A673 (cell line): Measurements from ENCODE around the gene B3GALT5. TPM values are rescaled to one million over a fixed set of nuclear protein-coding genes. Genes with fewer than 3 reads are reported as not detected.

Experiments used
- BruUV-seq: library from RNA; stranded (reverse); fragments of 400-500 nt; replicated peaks from 2 replicates; lab custom pipeline; 2021; lab: Mats Ljungman, UMichigan
- CTCF ChIA-PET: fragments of 300-600 bp; sonication (Branson Sonifier 250); formaldehyde crosslinking; loops from one replicate; lab custom pipeline; 2022; ENCODE audit warnings: antibody characterized with exemption; lab: Charles Lee
- POLR2A ChIA-PET: fragments of 300-600 bp; sonication (Branson Sonifier 250); formaldehyde crosslinking; loops from one replicate; lab custom pipeline; 2022; ENCODE audit warnings: antibody characterized with exemption; ENCODE audit not compliant: low non-redundant PET; lab: Charles Lee
- DNase-seq: peaks from one replicate; pipeline ENCODE4 v3.0.0-alpha.2; 2015; ENCODE audit warnings: low spot score
- H3K27ac ChIP-seq: fragments of 200-600 bp; sonication (generic); 2 replicates; pipeline ENCODE4 v1.5.1; 2016; ENCODE audit warnings: mixed run types, low read depth, mild to moderate bottlenecking, mixed read lengths, antibody characterized with exemption, low read length; ENCODE audit not compliant: poor library complexity, severe bottlenecking
- H3K27me3 ChIP-seq: fragments of 200-600 bp; sonication (generic); replicated peaks from 2 replicates; pipeline ENCODE4 v1.6.1; 2017; ENCODE audit warnings: mixed run types, low read depth, mild to moderate bottlenecking, mixed read lengths, antibody characterized with exemption, low read length; ENCODE audit not compliant: insufficient read depth, poor library complexity
- H3K36me3 ChIP-seq: fragments of 200-600 bp; sonication (generic); 2 replicates; pipeline ENCODE4 v1.6.1; 2016; ENCODE audit warnings: mixed run types, mild to moderate bottlenecking, mixed read lengths, antibody characterized with exemption, low read length; ENCODE audit not compliant: insufficient read depth, poor library complexity, severe bottlenecking
- H3K4me1 ChIP-seq: fragments of 200-600 bp; sonication (generic); 2 replicates; pipeline ENCODE4 v1.6.1; 2017; ENCODE audit warnings: mixed run types, mild to moderate bottlenecking, mixed read lengths, antibody characterized with exemption, low read length; ENCODE audit not compliant: insufficient read depth, poor library complexity, severe bottlenecking
- H3K4me3 ChIP-seq: fragments of 200-600 bp; sonication (generic); 2 replicates; pipeline ENCODE4 v1.5.1; 2016; ENCODE audit warnings: low read depth, mixed run types, mild to moderate bottlenecking, mixed read lengths, low read length; ENCODE audit not compliant: poor library complexity, severe bottlenecking
- H3K9me3 ChIP-seq: fragments of 200-600 bp; sonication (generic); 2 replicates; pipeline ENCODE4 v1.6.1; 2016; ENCODE audit warnings: mixed run types, low read depth, mild to moderate bottlenecking, mixed read lengths, antibody characterized with exemption, low read length; ENCODE audit not compliant: poor library complexity, severe bottlenecking
- EZH2 ChIP-seq: fragments of 200-600 bp; sonication (generic); IDR thresholded peaks from 2 replicates; pipeline ENCODE4 v1.6.1; 2017; ENCODE audit warnings: borderline replicate concordance, low read depth, mild to moderate bottlenecking, mixed read lengths, antibody characterized with exemption, low read length; ENCODE audit not compliant: poor library complexity, severe bottlenecking
- intact Hi-C: fragments of 100-400 bp; cut with micrococcal nuclease; formaldehyde crosslinking; loops from one replicate; pipeline ENCODE4 v1.10.0; 2022; ENCODE audit not compliant: unreplicated experiment
- total RNA-seq: library from RNA; stranded (reverse); gene quantifications from 2 replicates; pipeline ENCODE4 v1.2.3, GENCODE V29; 2021
- TF ChIP-seq, protein P1 (sequence below): fragments of 300-800, 200-600 bp; sonication (generic); conservative IDR thresholded peaks from 2 replicates; pipeline ENCODE4 v1.5.1; 2017; ENCODE audit warnings: low read depth, mild to moderate bottlenecking, antibody characterized with exemption, low read length, moderate library complexity, mixed read lengths

B3GALT5 gene
- total RNA-seq, 1 experiment from 2014 or later = 0.32 TPM

DNA sequence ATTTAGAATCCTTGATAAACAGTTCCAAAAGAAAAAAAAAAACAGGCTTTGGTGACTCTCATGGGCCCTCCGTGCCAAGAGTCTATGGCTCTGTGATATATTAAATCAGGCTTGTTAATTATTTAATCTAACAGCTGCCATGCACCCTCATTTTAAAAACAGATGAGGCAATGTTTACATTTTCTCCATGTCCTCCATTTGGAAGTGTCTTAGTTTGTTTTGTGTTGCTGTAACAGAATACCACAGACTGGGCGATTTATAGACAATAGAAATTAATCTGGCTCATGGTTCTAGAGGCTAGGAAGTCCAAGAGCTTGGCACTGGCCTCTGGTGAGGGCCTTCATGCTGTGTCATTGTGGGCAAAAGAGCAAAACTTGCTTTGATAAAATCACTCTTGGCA is 58.0 kb downstream of the B3GALT5 start:
- CTCF ChIA-PET = no interaction called here
- POLR2A ChIA-PET = no interaction called here

DNA sequence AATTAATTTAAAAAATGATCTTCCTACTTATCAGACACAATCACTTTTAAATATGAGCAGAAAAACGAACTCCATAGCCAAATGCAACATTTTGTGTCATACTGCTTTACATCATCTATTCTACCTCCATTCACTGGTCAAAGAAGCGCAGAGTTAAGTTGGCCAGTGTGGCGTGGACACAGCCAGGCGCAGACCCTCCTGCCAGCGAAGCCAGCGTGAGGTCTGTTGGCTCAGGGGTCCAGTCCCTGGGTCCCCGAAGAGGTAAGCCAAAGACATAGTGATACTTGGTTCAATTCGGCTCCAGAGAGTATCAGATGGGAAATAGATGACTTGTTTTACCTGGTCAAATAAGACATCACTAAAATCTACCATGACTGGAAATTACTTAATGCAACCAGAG is 59.2 kb downstream of the B3GALT5 start:
- POLR2A ChIA-PET = no interaction called here
- DNase-seq = no peak
- Histone ChIP-seq H3K27ac (no peak overlapping the region), H3K4me1 (no peaks in the 10 kb centered on the region), H3K9me3 (no peaks in the 10 kb centered on the region), H3K4me3 (no peak overlapping the region), H3K36me3 (no peaks in the 10 kb centered on the region), H3K27me3 (no peaks in the 10 kb centered on the region)
- BruUV-seq = no TSS peak
- intact Hi-C loops = no loop called here
- no peak for TF ChIP-seq EZH2
- TF ChIP-seq, protein P1, sequence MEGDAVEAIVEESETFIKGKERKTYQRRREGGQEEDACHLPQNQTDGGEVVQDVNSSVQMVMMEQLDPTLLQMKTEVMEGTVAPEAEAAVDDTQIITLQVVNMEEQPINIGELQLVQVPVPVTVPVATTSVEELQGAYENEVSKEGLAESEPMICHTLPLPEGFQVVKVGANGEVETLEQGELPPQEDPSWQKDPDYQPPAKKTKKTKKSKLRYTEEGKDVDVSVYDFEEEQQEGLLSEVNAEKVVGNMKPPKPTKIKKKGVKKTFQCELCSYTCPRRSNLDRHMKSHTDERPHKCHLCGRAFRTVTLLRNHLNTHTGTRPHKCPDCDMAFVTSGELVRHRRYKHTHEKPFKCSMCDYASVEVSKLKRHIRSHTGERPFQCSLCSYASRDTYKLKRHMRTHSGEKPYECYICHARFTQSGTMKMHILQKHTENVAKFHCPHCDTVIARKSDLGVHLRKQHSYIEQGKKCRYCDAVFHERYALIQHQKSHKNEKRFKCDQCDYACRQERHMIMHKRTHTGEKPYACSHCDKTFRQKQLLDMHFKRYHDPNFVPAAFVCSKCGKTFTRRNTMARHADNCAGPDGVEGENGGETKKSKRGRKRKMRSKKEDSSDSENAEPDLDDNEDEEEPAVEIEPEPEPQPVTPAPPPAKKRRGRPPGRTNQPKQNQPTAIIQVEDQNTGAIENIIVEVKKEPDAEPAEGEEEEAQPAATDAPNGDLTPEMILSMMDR = no peak
- CTCF ChIA-PET = no interaction called here

More for the DNA sequence above, 58.0 kb downstream of the B3GALT5 start:
- intact Hi-C loops = no loop called here
- TF ChIP-seq, protein P1 = no peak
- TF ChIP-seq EZH2 = no peak
- H3K4me1 ChIP-seq = no peaks in the 10 kb centered on the region
- H3K27ac ChIP-seq = no peak overlapping the region
- no peak for DNase-seq
- no peaks in the 10 kb centered on the region for H3K9me3 ChIP-seq
- H3K4me3 ChIP-seq = no peak overlapping the region
- no peaks in the 10 kb centered on the region for H3K27me3 ChIP-seq
- no peaks in the 10 kb centered on the region for H3K36me3 ChIP-seq
- no TSS peak for BruUV-seq

DNA sequence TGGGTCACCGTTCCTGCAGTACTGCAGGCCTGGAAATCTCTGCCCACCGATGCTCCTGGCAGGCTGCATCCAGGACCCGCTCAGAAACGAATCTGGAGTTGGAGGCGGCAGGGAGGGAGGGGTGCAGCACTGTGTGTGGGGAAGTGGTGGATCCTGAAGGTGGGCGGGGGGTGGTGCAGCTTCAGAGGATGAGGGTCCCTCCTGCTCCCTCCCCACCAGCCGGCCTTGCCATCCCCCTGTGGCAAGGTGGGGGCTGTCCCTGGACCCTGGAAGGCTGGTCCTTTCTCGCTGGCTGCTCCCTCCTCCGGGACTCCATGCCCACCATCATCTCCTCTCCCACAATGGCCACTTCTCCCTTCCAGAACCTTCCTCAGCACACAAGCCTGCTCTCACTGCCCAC is 60.4 kb downstream of the B3GALT5 start:
- H3K4me3 ChIP-seq = no peak overlapping the region
- no peaks in the 10 kb centered on the region for H3K27me3 ChIP-seq
- H3K4me1 ChIP-seq = no peaks in the 10 kb centered on the region
- DNase-seq = no peak
- BruUV-seq = no TSS peak
- H3K36me3 ChIP-seq = no peaks in the 10 kb centered on the region
- TF ChIP-seq EZH2 = no peak
- TF ChIP-seq, protein P1 = no peak
- H3K9me3 ChIP-seq = no peaks in the 10 kb centered on the region
- no peak overlapping the region for H3K27ac ChIP-seq
- ChIA-PET CTCF (no interaction called here), POLR2A (no interaction called here)
- intact Hi-C loops = no loop called here
